ACC112 (cell line): Measurements from ENCODE around the gene FSTL4.

Experiments used
- H2AFZ ChIP-seq: fragments of 200-600 bp; sonication (generic); one replicate; pipeline ENCODE4 v1.6.0; 2017; ENCODE audit warnings: antibody characterized with exemption, low read length; ENCODE audit not compliant: unreplicated experiment
- H3K27ac ChIP-seq: fragments of 200-600 bp; sonication (generic); 2 replicates; pipeline ENCODE4 v1.5.1; 2014; ENCODE audit warnings: low read depth, mild to moderate bottlenecking, antibody characterized with exemption, low read length, moderate library complexity
- H3K27me3 ChIP-seq: fragments of 200-600 bp; sonication (generic); 2 replicates; pipeline ENCODE4 v1.6.1; 2014; ENCODE audit warnings: mild to moderate bottlenecking, antibody characterized with exemption, low read length, moderate library complexity, mixed read lengths; ENCODE audit not compliant: insufficient read depth
- H3K36me3 ChIP-seq: fragments of 200-600 bp; sonication (generic); 2 replicates; pipeline ENCODE4 v1.6.1; 2016; ENCODE audit warnings: mild to moderate bottlenecking, antibody characterized with exemption, low read length, moderate library complexity, mixed read lengths; ENCODE audit not compliant: insufficient read depth
- H3K4me1 ChIP-seq: fragments of 200-600 bp; sonication (generic); one replicate; pipeline ENCODE4 v1.6.1; 2016; ENCODE audit warnings: low read length, mixed read lengths; ENCODE audit not compliant: insufficient read depth, unreplicated experiment, control insufficient read depth
- H3K4me3 ChIP-seq: fragments of 200-600 bp; sonication (generic); 2 replicates; pipeline ENCODE4 v1.5.1; 2014; ENCODE audit warnings: mild to moderate bottlenecking, low read depth, low read length
- H3K79me2 ChIP-seq: fragments of 200-600 bp; sonication (generic); one replicate; pipeline ENCODE4 v1.6.0; 2016; ENCODE audit warnings: low read length; ENCODE audit not compliant: control insufficient read depth, unreplicated experiment, insufficient read depth

The FSTL4 gene

DNA sequence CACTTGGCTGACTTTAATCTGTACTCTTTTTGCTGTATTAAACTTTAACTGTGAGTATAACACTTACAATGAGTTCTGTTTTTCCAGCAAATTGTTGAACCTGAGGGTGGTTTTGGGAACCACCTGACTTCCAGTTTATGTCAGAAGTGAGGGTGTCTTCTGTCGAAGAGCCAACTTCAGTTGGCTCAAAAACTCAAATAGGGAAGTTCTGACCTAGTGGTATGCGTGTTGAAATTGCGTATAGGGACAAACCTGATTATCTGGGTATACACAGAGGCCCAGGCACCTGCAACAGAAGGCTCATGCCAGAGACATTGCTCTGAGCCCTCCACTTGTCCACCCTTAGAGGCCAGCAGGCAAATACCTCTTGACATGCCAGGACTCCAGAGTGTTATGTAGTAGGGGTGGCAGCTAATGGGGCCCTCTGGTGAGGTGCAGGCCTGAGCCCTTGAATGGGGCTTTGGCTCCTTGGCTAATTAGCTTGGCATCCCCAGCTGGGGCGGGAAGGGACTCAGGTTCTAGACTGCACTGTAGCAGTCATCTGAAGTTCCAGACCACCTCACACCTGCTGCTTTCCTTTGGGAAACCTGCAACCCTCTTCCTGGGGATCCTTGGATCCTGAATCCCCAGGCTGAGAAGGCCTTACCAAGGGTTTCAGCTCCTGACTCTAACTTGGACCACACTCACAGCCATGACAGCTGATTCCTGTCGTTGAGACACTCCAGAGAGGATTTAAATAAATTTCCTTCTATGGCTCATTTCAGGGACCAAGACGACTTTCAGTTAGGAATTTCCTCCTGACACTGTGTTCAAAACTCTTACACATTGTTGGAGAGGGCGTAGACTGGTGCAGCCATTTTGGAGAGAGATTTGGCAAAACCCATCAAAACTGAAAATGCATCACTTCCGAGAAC, 370.9 kb downstream of the FSTL4 start:
- no peak overlapping the region for H3K4me3 ChIP-seq
- H3K27me3 ChIP-seq: peaks cover 18% of the 10 kb centered on the region
- no peak overlapping the region for H2AFZ ChIP-seq
- H3K27ac ChIP-seq: no peak overlapping the region
- H3K4me1 ChIP-seq: peaks cover 16% of the 10 kb centered on the region
- no peaks in the 10 kb centered on the region for H3K36me3 ChIP-seq
- H3K79me2 ChIP-seq: no peaks in the 10 kb centered on the region

DNA sequence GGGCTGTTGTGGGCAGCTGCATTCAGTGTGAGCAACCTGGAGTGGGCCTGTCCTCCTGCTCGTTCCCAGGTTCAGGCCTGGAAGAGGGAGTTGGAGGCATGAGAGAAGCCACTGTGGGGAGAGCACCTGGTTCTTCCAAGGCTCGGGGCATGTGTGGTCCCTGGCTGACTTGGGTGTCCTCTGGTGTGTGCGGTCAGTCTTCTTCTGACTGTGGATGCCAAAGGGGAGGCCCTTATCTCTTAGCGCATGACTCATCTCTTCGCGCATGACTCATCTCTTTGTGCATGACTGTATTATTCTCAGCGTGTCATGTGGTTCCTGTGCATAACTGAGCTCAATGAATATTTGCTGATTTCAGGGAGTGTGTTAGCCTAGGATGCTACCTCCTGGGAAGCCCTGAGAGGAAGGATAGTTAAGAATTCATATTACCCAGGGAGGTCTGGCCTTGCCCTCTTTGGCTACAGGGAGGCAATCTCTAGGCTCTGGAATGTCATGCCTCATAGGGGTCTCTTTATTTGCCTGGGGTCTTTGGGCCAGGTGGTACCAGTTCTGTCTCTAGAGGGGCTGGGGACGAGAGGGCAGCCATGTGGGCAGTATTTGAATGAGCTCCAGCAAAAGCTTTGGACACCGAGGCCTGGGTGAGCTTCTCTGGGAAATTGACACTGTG, 371.8 kb downstream of the FSTL4 start:
- H3K36me3 ChIP-seq: no peaks in the 10 kb centered on the region
- no peak overlapping the region for H3K4me3 ChIP-seq
- H3K79me2 ChIP-seq: no peaks in the 10 kb centered on the region
- H3K4me1 ChIP-seq: peaks cover 10% of the 10 kb centered on the region
- H3K27ac ChIP-seq: no peak overlapping the region
- peaks cover 18% of the 10 kb centered on the region for H3K27me3 ChIP-seq
- no peak overlapping the region for H2AFZ ChIP-seq

DNA sequence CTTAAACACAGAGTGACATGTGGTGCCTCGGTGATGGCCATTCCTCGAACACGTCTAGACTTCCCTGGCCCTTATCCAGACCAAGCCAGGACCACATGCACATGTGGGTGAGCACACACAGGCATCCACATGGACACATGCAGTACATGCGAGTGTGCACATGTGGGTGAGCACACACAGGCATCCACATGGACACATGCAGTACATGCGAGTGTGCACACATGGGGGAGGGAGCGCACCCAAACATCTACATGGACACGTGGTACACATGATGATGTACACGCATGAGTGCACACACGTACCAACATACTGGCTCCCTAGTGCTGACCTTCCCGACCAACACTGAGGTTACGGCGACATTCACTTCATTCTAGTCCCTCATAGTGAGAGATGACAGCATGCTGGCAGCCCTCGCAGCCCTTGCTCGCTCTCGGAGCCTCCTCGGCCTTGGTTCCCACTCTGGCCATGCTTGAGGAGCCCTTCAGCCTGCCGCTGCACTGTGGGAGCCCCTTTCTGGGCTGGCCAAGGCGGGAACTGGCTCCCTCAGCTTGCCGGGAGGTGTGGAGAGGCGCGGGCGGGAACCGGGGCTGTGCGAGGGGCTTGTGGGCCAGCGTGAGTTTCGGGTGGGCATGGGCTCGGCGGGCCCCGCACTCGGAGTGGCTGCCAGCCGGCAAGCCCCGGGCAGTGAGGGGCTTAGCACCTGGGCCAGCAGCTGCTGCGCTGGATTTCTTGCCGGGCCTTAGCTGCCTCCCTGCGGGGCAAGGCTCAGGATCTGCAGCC, 373.7 kb downstream of the FSTL4 start:
- Histone ChIP-seq H3K79me2 (no peaks in the 10 kb centered on the region), H3K27me3 (peaks cover 18% of the 10 kb centered on the region), H3K4me1 (peaks cover 6% of the 10 kb centered on the region), H3K27ac (no peak overlapping the region), H3K36me3 (no peaks in the 10 kb centered on the region), H2AFZ (no peak overlapping the region), H3K4me3 (no peak overlapping the region)

DNA sequence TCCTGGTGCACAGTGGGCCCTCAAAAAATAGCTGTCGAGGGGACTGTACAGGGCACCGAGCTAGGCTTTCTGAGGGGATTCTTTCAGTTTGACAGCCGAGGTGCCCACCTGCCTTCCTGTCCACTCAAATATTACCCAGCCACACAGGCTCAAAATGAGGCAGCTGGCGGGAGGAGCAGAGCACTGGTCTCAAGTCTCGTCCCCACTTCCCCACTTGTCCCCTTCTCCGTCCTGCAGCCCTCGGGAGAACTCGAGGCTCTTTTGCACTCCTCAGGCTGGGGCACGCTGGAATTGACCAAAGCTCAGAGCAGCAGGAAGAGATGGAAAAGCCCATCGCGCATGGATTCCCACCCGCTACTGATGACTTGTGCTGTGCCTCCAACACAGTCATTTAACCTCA, 375.4 kb downstream of the FSTL4 start:
- Histone ChIP-seq H2AFZ (no peak overlapping the region), H3K27me3 (peaks cover 18% of the 10 kb centered on the region), H3K79me2 (no peaks in the 10 kb centered on the region), H3K36me3 (no peaks in the 10 kb centered on the region), H3K27ac (no peak overlapping the region), H3K4me1 (peaks cover 6% of the 10 kb centered on the region), H3K4me3 (no peak overlapping the region)

DNA sequence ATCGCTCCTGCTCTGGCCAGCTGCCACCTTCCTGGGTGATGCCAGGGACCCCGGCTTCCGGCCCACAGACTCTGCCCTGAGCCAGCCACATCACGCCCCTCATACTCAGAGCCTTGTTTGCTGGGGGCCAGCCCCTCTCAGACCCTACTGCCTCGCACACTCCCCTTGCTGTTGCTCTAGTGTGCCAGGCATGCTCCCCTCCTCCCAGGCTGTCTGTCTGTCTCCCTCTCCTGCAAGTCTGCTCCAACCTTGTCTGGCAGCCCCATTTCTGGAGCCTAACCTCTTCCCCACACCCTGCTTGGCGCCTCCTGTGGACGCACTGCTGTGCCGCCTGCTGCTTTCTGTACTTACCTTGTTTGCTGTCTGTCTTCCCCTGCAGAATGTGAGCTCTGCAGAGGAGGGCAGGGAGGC, 375.8 kb downstream of the FSTL4 start:
- Histone ChIP-seq H3K27me3 (peaks cover 18% of the 10 kb centered on the region), H3K4me1 (peaks cover 6% of the 10 kb centered on the region), H3K36me3 (no peaks in the 10 kb centered on the region), H3K79me2 (no peaks in the 10 kb centered on the region), H2AFZ (no peak overlapping the region), H3K4me3 (no peak overlapping the region), H3K27ac (no peak overlapping the region)

DNA sequence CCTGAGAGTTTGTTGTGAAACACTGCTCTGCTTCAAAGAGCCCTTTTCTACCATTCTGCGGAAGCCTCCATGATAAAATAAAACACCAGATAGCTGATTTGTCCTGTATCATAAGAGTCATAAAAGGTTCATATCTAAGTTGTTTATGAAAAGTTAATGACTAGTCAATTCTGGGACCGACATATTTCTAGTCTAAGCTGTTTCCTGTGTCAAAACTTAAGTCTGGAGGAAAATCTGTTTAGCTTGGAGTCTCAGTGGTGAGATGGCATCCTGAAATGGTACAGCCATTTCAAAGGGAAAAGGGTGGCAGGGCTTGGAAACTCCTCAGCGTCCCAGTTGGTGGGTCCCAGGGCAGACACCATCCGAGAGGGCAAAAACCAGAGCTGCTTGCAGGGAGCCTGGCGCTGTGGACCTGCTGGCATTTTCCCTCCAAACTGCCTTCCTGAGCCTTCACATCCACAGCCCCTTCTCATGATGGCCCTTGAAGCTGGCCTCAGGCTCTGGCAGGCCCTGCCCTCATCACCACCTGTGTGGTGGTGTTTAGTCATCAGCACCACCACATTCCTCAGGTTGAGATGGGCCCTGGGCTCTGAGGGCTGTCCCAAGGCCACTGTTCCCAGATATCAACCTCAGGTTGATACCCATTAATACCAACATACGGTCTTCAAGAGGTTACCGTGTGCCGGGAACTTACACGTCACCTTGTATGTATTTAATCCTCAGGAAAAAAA, 376.5 kb downstream of the FSTL4 start:
- Histone ChIP-seq H3K79me2 (no peaks in the 10 kb centered on the region), H2AFZ (no peak overlapping the region), H3K27me3 (peaks cover 18% of the 10 kb centered on the region), H3K27ac (no peak overlapping the region), H3K36me3 (no peaks in the 10 kb centered on the region), H3K4me1 (peaks cover 3% of the 10 kb centered on the region), H3K4me3 (no peak overlapping the region)

DNA sequence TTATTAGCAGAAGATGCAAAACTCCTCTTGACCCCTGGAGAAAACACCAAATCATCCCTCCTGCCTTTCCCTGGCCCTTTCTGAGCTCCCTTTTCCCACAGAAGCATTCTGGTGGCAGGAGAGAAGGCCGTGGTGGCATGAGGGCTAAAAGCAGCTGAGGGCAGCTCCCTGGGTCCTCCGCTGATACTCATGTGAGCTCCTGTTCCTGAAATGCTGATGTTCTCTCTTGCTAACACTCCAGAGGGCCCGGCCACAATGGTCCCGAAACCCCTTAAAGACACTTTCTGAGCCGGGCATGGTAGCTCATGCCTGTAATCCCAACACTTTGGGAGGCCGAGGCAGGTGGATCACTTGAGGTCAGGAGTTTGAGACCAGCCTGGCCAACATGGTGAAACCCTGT, 377.4 kb downstream of the FSTL4 start:
- Histone ChIP-seq H3K27ac (no peak overlapping the region), H2AFZ (no peak overlapping the region), H3K27me3 (peaks cover 18% of the 10 kb centered on the region), H3K4me3 (no peak overlapping the region), H3K79me2 (no peaks in the 10 kb centered on the region), H3K36me3 (no peaks in the 10 kb centered on the region), H3K4me1 (no peaks in the 10 kb centered on the region)

DNA sequence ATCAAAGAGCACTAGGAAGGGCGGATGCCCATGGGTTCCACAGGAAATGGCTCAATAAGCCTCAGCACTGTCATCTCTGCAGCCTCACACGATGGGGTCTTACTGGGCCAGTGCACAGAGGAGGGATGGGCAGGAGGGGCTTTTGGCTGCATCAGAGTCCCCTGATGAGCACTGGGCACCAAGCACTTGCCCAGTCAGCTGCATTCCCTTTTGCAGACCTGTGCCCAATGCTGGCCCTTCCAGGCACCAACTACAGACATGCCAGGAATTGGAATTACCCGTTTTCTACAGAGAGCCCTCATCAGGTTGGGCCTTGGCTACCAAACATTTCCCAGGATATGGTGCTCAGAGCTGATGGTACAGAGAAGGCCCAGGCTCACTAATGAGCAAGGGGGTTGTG, 378.1 kb downstream of the FSTL4 start:
- no peaks in the 10 kb centered on the region for H3K4me1 ChIP-seq
- no peaks in the 10 kb centered on the region for H3K79me2 ChIP-seq
- H3K36me3 ChIP-seq: no peaks in the 10 kb centered on the region
- no peak overlapping the region for H2AFZ ChIP-seq
- peaks cover 18% of the 10 kb centered on the region for H3K27me3 ChIP-seq
- H3K4me3 ChIP-seq: no peak overlapping the region
- no peak overlapping the region for H3K27ac ChIP-seq

DNA sequence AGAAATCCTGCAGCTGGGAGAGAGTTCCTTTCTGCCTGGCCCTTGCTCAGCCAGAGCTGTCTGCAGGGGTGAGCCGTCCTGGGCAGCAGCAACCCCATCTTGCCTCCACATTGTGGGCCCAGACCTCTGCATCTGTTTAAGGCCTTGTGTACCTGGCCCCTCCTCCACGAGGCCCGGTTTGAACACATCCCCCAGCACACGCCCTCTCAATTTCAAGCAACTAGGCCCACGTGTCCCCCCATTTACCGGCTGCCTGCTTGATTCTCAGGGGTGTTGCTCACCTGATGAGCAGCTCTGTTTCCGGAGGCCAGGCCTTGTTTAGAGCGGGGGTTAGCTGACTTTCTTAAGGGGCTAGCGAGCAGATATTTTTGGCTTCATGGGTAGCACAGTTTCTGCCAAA, 378.7 kb downstream of the FSTL4 start:
- no peak overlapping the region for H3K4me3 ChIP-seq
- no peaks in the 10 kb centered on the region for H3K4me1 ChIP-seq
- H3K27ac ChIP-seq: no peak overlapping the region
- H3K36me3 ChIP-seq: no peaks in the 10 kb centered on the region
- peaks cover 18% of the 10 kb centered on the region for H3K27me3 ChIP-seq
- no peaks in the 10 kb centered on the region for H3K79me2 ChIP-seq
- H2AFZ ChIP-seq: no peak overlapping the region

DNA sequence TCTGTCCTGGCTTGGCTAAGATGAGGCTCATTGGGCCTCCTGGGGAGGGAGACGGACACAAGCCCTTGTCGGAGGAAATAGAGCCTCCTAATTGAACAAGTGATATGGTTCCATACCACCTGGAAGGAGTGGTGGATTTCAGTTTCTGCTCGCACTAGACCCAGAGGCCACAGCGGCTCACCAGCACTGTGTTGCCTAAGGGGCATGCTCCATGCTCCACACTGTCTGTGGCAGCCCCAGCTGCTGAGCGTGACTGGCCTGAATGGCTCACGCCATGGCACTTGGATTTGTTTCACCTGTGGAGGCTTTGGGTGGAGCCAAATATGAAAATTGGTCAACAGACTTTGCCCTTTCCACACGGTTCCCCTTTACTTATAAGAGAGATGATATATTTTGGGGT, 379.4 kb downstream of the FSTL4 start:
- Histone ChIP-seq H3K36me3 (no peaks in the 10 kb centered on the region), H3K4me3 (no peak overlapping the region), H2AFZ (no peak overlapping the region), H3K27me3 (peaks cover 13% of the 10 kb centered on the region), H3K79me2 (no peaks in the 10 kb centered on the region), H3K4me1 (no peaks in the 10 kb centered on the region), H3K27ac (no peak overlapping the region)
